Smooth muscle cell (in vitro differentiated cells): ENCODE measurements around the gene CCNB2. TPM values are rescaled to one million over a fixed set of nuclear protein-coding genes. Genes with fewer than 3 reads are reported as not detected.

ENCODE experiments used
- DNase-seq: peaks from one replicate; lab custom pipeline; 2025; ENCODE audit not compliant: unreplicated experiment; lab: John Stamatoyannopoulos, UW
- H2AFZ ChIP-seq: fragments of 200-600 bp; sonication (generic); 2 replicates; pipeline ENCODE4 v1.6.0; 2016; ENCODE audit warnings: antibody characterized with exemption, low read depth, mild to moderate bottlenecking
- H3F3A ChIP-seq: fragments of 200-600 bp; sonication (generic); 2 replicates; pipeline ENCODE4 v1.6.0; 2017; ENCODE audit warnings: antibody characterized with exemption, low read depth
- H3K27ac ChIP-seq: fragments of 200-600 bp; sonication (generic); 2 replicates; pipeline ENCODE4 v1.5.1; 2016; ENCODE audit warnings: low read depth, mild to moderate bottlenecking
- H3K27me3 ChIP-seq: fragments of 200-600 bp; sonication (generic); 2 replicates; pipeline ENCODE4 v1.6.1; 2016; ENCODE audit warnings: low read depth, mild to moderate bottlenecking
- H3K36me3 ChIP-seq: fragments of 200-600 bp; sonication (generic); 2 replicates; pipeline ENCODE4 v1.5.1; 2016; ENCODE audit warnings: low read depth
- H3K4me1 ChIP-seq: fragments of 200-600 bp; sonication (generic); 2 replicates; pipeline ENCODE4 v1.5.1; 2016; ENCODE audit warnings: low read depth
- H3K4me2 ChIP-seq: fragments of 200-600 bp; sonication (generic); 2 replicates; pipeline ENCODE4 v1.6.0; 2016; ENCODE audit warnings: mild to moderate bottlenecking
- H3K4me3 ChIP-seq: fragments of 200-600 bp; sonication (generic); 2 replicates; pipeline ENCODE4 v1.5.1; 2016; ENCODE audit warnings: mild to moderate bottlenecking
- H3K79me2 ChIP-seq: fragments of 200-600 bp; sonication (generic); 2 replicates; pipeline ENCODE4 v1.6.0; 2016; ENCODE audit warnings: low read depth, mild to moderate bottlenecking
- H3K9ac ChIP-seq: fragments of 200-600 bp; sonication (generic); 2 replicates; pipeline ENCODE4 v1.6.0; 2016; ENCODE audit warnings: low read depth
- H3K9me3 ChIP-seq: fragments of 200-600 bp; sonication (generic); replicated peaks from 2 replicates; pipeline ENCODE4 v1.5.1; 2016; ENCODE audit warnings: low read depth
- H4K20me1 ChIP-seq: fragments of 200-600 bp; sonication (generic); 2 replicates; pipeline ENCODE4 v1.6.0; 2016; ENCODE audit warnings: low read depth
- WGBS: methylation state at CpG from one replicate; pipeline ENCODE4 v1.1.7; 2016; ENCODE audit warnings: low lambda C conversion rate; 5-methylcytosine and 5-hydroxymethylcytosine counted together
- polyA plus RNA-seq: library from polyadenylated mRNA; unstranded; fragments of >200 nt; fragmentation: Nextera tagmentation; extraction: Ambion mirVana; gene quantifications from 2 replicates; pipeline ENCODE4 v1.2.1, GENCODE V29; 2016
- total RNA-seq: library from RNA; depleted of rRNA; stranded (reverse); fragments of >200 nt; gene quantifications from 2 replicates; pipeline ENCODE4 v1.2.3, GENCODE V29; 2014
- TF ChIP-seq, protein P1 (sequence below): fragments of 200-600 bp; sonication (generic); IDR thresholded peaks from 2 replicates; pipeline ENCODE4 v1.5.1; 2017; ENCODE audit warnings: borderline replicate concordance, mild to moderate bottlenecking, antibody characterized with exemption; ENCODE audit not compliant: insufficient read depth, poor library complexity, severe bottlenecking

Gene CCNB2
- total and polyA plus RNA-seq, 2 experiments from 2014 or later = 15.6 to 17.2 TPM

DNA sequence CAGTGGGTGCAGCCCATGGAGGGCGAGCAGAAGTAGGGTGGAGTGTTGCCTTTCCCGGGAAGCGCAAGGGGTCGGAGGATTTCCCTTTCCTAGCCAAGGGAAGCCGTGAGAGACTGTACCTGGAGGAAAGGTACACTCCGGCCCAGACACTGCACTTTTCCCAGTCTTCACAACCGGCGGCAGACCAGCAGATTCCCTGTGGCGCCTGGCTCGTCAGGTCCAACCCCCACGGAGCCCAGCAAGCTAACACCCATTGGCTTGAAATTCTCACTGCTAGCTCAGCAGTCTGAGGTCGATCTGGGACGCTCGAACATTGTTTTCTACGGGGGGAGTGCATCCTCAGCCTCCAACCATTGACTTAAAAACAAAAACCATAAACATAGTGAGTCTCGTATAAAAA is 26.5 kb downstream of the CCNB2 start:
- Histone ChIP-seq H3K4me2 (no peak overlapping the region), H3K9me3 (no peaks in the 10 kb centered on the region), H3K79me2 (peaks cover 10% of the 10 kb centered on the region), H3K27ac (no peak overlapping the region), H3K9ac (no peak overlapping the region), H3K4me1 (no peaks in the 10 kb centered on the region), H3K27me3 (no peaks in the 10 kb centered on the region), H3K4me3 (no peak overlapping the region), H2AFZ (no peak overlapping the region), H3F3A (no peaks in the 10 kb centered on the region), H3K36me3 (peaks cover 12% of the 10 kb centered on the region), H4K20me1 (no peaks in the 10 kb centered on the region)
- WGBS = 95% methylated on average over 16 of the region's 16 CpGs
- no peak for DNase-seq
- TF ChIP-seq, protein P1, sequence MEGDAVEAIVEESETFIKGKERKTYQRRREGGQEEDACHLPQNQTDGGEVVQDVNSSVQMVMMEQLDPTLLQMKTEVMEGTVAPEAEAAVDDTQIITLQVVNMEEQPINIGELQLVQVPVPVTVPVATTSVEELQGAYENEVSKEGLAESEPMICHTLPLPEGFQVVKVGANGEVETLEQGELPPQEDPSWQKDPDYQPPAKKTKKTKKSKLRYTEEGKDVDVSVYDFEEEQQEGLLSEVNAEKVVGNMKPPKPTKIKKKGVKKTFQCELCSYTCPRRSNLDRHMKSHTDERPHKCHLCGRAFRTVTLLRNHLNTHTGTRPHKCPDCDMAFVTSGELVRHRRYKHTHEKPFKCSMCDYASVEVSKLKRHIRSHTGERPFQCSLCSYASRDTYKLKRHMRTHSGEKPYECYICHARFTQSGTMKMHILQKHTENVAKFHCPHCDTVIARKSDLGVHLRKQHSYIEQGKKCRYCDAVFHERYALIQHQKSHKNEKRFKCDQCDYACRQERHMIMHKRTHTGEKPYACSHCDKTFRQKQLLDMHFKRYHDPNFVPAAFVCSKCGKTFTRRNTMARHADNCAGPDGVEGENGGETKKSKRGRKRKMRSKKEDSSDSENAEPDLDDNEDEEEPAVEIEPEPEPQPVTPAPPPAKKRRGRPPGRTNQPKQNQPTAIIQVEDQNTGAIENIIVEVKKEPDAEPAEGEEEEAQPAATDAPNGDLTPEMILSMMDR = no peak

DNA sequence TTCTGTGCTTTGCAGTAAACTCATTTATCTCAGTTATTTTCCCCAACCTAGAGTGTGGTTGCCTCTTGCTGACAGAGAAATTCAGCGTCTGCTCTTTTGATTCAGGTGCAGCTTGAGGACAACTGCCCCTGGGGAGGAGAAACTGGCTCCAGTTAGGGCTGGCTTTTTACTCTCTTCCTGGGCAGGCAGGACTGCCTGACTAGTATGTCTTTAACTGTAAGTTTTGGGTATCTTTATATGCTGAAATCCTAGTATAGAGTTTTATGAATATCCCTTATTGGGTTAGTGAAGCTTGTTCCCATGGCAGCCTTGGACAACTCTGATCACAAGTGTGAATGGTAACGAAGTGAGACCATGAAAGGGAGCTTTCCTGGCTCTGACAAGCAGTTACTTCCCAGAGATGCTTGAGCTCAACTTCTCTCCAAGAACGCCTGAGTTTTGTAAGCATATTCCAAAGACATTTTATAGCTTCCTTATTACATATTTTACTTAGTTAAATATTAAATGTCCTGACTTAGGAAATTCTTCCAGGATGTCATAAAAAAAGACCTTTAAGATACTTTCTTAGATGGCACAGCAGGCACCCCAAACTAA is 27.1 kb downstream of the CCNB2 start:
- Histone ChIP-seq H3K79me2 (peaks cover 10% of the 10 kb centered on the region), H4K20me1 (no peaks in the 10 kb centered on the region)

DNA sequence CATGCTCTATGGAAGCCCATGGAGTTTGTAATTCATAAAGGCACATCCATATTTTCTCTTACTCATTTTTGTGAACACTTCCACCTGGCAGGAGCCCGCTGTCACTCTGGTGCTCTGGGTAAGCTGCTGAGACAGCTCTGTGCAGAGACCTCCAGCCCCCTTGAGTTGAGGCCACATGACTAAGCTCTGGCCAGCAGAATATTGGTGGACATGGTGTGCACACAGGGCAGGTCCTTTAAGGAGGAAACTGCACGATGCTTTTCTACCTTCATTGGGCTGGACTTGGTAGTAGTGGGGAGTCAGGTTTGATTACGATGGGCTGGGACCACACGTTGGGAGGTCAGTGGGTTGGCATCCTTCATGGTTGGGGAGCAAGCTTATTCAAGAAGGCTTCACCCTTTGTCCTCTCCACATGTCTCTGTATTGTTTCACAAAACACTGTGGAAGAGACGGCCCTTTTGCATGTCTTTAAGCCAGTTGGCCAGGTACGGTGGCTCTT is 29.0 kb downstream of the CCNB2 start:
- no peaks in the 10 kb centered on the region for H3K9me3 ChIP-seq
- H3K9ac ChIP-seq = no peak overlapping the region
- no peak overlapping the region for H3K27ac ChIP-seq
- peaks cover 10% of the 10 kb centered on the region for H3K79me2 ChIP-seq
- WGBS = 99% methylated on average over 6 of the region's 6 CpGs
- DNase-seq = no peak
- TF ChIP-seq, protein P1 = no peak
- H3K4me3 ChIP-seq = no peak overlapping the region
- H3F3A ChIP-seq = no peaks in the 10 kb centered on the region
- H3K27me3 ChIP-seq = no peaks in the 10 kb centered on the region
- no peak overlapping the region for H2AFZ ChIP-seq
- no peak overlapping the region for H3K4me2 ChIP-seq
- no peaks in the 10 kb centered on the region for H4K20me1 ChIP-seq
- no peaks in the 10 kb centered on the region for H3K4me1 ChIP-seq
- peaks cover 4% of the 10 kb centered on the region for H3K36me3 ChIP-seq

More for the DNA sequence above, 27.1 kb downstream of the CCNB2 start:
- DNase-seq = no peak
- peaks cover 8% of the 10 kb centered on the region for H3K36me3 ChIP-seq
- H3K4me2 ChIP-seq = no peak overlapping the region
- H3K4me3 ChIP-seq = no peak overlapping the region
- 97% methylated on average over 3 of the region's 3 CpGs for WGBS
- no peaks in the 10 kb centered on the region for H3K4me1 ChIP-seq
- H3K9me3 ChIP-seq = no peaks in the 10 kb centered on the region
- no peaks in the 10 kb centered on the region for H3F3A ChIP-seq
- H2AFZ ChIP-seq = no peak overlapping the region
- H3K9ac ChIP-seq = no peak overlapping the region
- no peak overlapping the region for H3K27ac ChIP-seq
- no peaks in the 10 kb centered on the region for H3K27me3 ChIP-seq
- TF ChIP-seq, protein P1 = no peak

DNA sequence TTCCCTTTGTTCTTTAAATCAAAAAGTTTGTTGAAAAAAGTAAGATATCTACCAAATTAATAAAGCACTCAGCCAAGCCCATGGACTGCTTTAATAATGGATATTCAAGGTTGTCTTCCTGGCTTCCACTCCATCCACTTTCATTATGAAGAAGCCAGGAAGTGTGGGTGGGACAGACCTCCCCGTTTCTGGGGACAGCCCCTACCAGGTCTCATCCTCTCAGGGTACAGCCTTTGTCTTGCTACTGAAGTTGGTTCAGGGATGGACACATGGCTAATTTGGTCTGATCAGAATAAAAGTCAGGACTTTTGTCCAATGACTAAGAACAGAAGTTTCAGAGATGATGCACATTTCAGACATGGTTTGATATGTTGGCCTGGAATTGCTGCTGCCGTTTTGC is 32.6 kb downstream of the CCNB2 start:
- H3K4me3 ChIP-seq = no peak overlapping the region
- 86% methylated on average over 2 of the region's 2 CpGs for WGBS
- no peaks in the 10 kb centered on the region for H4K20me1 ChIP-seq
- TF ChIP-seq, protein P1 = no peak
- DNase-seq = no peak
- no peaks in the 10 kb centered on the region for H3K79me2 ChIP-seq
- H3K4me1 ChIP-seq = no peaks in the 10 kb centered on the region
- no peak overlapping the region for H3K4me2 ChIP-seq
- H3K36me3 ChIP-seq = peaks cover 4% of the 10 kb centered on the region
- no peak overlapping the region for H2AFZ ChIP-seq
- no peak overlapping the region for H3K27ac ChIP-seq
- no peak overlapping the region for H3K9ac ChIP-seq
- H3K9me3 ChIP-seq = no peaks in the 10 kb centered on the region
- no peaks in the 10 kb centered on the region for H3K27me3 ChIP-seq
- no peaks in the 10 kb centered on the region for H3F3A ChIP-seq
